H1 (cell line): ENCODE measurements around the gene KHDC4. TPM values are rescaled to one million over a fixed set of nuclear protein-coding genes. Genes with fewer than 3 reads are reported as not detected.

ENCODE experiments used
- CTBP2 ChIP-seq: IDR thresholded peaks from 2 replicates; pipeline ENCODE4 v1.7.0; 2011; ENCODE audit warnings: borderline replicate concordance, mild to moderate bottlenecking, moderate library complexity, mixed read lengths, low read length; ENCODE audit not compliant: insufficient read depth, insufficient read length
- RAD21 ChIP-seq, 2 experiments: IDR thresholded peaks in 1 of 2; conservative IDR thresholded peaks in 1 of 2; 2 replicates each; pipeline ENCODE4 v1.6.1; 2011; ENCODE audit warnings: low read depth in 2 of 2, low read length in 2 of 2, improper control_type of control experiment in 1 of 2, inconsistent platforms in 1 of 2, mild to moderate bottlenecking in 1 of 2, moderate library complexity in 1 of 2
- SAP30 ChIP-seq: fragments of 300-600 bp; sonication (generic); IDR thresholded peaks from 2 replicates; pipeline ENCODE4 v1.7.1; 2012; ENCODE audit warnings: low read length, moderate library complexity, mild to moderate bottlenecking, inconsistent platforms; ENCODE audit not compliant: insufficient read depth, insufficient replicate concordance
- SP1 ChIP-seq: IDR thresholded peaks from 2 replicates; pipeline ENCODE4 v1.6.1; 2011; ENCODE audit warnings: low read depth, low read length
- SP2 ChIP-seq: IDR thresholded peaks from 2 replicates; pipeline ENCODE4 v1.6.1; 2012; ENCODE audit warnings: mild to moderate bottlenecking, low read length, inconsistent platforms
- polyA plus RNA-seq, 7 experiments: library from polyadenylated mRNA; depleted of rRNA in 3 of 7; stranded (reverse) in 5 of 7; unstranded in 2 of 7; fragments of >200 nt in 5 of 7; fragments of 200-250 nt in 2 of 7; gene quantifications; 1 replicate in 5 of 7; 2 replicates in 1 of 7; 4 replicates in 1 of 7; pipeline versions ENCODE4 v1.2.1 to v1.2.3, GENCODE V29; 2011 to 2013; ENCODE audit warnings: missing spikeins in 2 of 7, mixed read lengths in 2 of 7
- total RNA-seq: library from RNA; stranded (reverse); fragmentation: NEBNext Ultra II Directional; extraction: Animal tissue kit (Norgen Biotek cat#: 25700); gene quantifications from 2 replicates; pipeline ENCODE4 v1.2.1, GENCODE V29; 2021
- TF ChIP-seq, protein P1 (sequence below): fragments of 300-600 bp; sonication (generic); IDR thresholded peaks from 2 replicates; pipeline ENCODE4 v1.7.1; 2012; ENCODE audit warnings: low read length, moderate library complexity, mild to moderate bottlenecking, inconsistent platforms; ENCODE audit not compliant: insufficient replicate concordance

KHDC4 gene
- total and polyA plus RNA-seq, 2 of the 8 experiments (the other 6 are each of a cell fraction or from before 2014, with no cell fraction given): 56.6 to 81.1 TPM

DNA sequence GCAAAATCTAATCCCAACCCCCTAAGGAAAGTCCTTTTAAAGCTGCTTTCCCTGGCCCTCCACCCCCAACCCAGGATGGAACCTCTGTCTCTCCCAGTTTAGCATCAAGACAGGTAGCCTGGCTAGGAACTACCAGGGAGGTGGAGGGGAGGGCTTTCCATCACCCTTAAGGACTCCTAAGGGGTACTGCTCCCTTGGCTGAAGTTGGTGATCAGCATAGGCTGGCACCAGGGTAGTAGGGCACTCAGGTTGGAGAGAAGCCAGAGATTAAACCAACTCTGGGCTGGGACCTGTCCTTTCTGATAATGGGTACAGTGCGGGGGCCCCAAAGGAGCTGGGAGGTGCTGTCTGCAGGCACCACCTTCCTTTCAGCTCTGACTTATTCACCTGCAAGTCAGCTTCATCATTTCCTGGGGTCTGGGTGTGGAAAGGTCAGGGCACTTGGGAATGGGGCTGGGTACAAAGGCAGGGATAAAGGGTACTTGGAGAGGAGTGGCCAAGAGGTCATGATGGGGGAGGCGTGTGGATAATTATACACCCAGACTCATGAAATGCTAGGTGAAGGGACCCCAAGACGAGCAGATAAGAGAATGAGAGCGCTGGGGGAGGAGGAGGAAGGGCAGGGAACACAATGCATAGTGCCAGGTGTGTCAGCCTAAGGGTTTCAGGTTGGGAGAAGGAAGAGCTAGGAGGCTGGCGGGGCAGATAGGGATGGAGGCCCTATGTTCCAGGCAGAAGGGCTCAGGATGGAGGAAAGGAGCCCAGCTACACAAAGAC lies 42.9 kb upstream of the KHDC4 start (continued):
- TF ChIP-seq SAP30 (peak; percentile 20), SP1 (no peak), CTBP2 (no peak), SP2 (no peak), RAD21 (IDR thresholded peaks at IDR 0.05 in 1 of 2, conservative IDR thresholded peaks at IDR 0.05 in 1 of 2; ENCODE audit: low read depth in 2 of 2, low read length in 2 of 2) (no peak)
- TF ChIP-seq, protein P1, sequence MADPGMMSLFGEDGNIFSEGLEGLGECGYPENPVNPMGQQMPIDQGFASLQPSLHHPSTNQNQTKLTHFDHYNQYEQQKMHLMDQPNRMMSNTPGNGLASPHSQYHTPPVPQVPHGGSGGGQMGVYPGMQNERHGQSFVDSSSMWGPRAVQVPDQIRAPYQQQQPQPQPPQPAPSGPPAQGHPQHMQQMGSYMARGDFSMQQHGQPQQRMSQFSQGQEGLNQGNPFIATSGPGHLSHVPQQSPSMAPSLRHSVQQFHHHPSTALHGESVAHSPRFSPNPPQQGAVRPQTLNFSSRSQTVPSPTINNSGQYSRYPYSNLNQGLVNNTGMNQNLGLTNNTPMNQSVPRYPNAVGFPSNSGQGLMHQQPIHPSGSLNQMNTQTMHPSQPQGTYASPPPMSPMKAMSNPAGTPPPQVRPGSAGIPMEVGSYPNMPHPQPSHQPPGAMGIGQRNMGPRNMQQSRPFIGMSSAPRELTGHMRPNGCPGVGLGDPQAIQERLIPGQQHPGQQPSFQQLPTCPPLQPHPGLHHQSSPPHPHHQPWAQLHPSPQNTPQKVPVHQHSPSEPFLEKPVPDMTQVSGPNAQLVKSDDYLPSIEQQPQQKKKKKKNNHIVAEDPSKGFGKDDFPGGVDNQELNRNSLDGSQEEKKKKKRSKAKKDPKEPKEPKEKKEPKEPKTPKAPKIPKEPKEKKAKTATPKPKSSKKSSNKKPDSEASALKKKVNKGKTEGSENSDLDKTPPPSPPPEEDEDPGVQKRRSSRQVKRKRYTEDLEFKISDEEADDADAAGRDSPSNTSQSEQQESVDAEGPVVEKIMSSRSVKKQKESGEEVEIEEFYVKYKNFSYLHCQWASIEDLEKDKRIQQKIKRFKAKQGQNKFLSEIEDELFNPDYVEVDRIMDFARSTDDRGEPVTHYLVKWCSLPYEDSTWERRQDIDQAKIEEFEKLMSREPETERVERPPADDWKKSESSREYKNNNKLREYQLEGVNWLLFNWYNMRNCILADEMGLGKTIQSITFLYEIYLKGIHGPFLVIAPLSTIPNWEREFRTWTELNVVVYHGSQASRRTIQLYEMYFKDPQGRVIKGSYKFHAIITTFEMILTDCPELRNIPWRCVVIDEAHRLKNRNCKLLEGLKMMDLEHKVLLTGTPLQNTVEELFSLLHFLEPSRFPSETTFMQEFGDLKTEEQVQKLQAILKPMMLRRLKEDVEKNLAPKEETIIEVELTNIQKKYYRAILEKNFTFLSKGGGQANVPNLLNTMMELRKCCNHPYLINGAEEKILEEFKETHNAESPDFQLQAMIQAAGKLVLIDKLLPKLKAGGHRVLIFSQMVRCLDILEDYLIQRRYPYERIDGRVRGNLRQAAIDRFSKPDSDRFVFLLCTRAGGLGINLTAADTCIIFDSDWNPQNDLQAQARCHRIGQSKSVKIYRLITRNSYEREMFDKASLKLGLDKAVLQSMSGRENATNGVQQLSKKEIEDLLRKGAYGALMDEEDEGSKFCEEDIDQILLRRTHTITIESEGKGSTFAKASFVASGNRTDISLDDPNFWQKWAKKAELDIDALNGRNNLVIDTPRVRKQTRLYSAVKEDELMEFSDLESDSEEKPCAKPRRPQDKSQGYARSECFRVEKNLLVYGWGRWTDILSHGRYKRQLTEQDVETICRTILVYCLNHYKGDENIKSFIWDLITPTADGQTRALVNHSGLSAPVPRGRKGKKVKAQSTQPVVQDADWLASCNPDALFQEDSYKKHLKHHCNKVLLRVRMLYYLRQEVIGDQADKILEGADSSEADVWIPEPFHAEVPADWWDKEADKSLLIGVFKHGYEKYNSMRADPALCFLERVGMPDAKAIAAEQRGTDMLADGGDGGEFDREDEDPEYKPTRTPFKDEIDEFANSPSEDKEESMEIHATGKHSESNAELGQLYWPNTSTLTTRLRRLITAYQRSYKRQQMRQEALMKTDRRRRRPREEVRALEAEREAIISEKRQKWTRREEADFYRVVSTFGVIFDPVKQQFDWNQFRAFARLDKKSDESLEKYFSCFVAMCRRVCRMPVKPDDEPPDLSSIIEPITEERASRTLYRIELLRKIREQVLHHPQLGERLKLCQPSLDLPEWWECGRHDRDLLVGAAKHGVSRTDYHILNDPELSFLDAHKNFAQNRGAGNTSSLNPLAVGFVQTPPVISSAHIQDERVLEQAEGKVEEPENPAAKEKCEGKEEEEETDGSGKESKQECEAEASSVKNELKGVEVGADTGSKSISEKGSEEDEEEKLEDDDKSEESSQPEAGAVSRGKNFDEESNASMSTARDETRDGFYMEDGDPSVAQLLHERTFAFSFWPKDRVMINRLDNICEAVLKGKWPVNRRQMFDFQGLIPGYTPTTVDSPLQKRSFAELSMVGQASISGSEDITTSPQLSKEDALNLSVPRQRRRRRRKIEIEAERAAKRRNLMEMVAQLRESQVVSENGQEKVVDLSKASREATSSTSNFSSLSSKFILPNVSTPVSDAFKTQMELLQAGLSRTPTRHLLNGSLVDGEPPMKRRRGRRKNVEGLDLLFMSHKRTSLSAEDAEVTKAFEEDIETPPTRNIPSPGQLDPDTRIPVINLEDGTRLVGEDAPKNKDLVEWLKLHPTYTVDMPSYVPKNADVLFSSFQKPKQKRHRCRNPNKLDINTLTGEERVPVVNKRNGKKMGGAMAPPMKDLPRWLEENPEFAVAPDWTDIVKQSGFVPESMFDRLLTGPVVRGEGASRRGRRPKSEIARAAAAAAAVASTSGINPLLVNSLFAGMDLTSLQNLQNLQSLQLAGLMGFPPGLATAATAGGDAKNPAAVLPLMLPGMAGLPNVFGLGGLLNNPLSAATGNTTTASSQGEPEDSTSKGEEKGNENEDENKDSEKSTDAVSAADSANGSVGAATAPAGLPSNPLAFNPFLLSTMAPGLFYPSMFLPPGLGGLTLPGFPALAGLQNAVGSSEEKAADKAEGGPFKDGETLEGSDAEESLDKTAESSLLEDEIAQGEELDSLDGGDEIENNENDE: no peak
- TF ChIP-seq, all 59 proteins: peak for 2
